Measurements from ENCODE around the gene RNF8.

RNF8 gene

GRCh38 chr6:37362101-37362828 is 8.5 kb downstream of the RNF8 start:
- DNase-seq, result no peak

- DNase-seq, result no peak
These were observed 12.0 kb downstream of the RNF8 start for GRCh38 chr6:37365791-37366190.

- DNase-seq, result no peak
These were observed 13.1 kb downstream of the RNF8 start for GRCh38 chr6:37366910-37367309.

- DNase-seq, result no peak
These were observed 15.2 kb downstream of the RNF8 start for GRCh38 chr6:37368961-37369320.

- no peak for DNase-seq
These were observed 15.8 kb downstream of the RNF8 start for GRCh38 chr6:37369321-37370201.

- DNase-seq, result no peak
These were observed 17.6 kb downstream of the RNF8 start for GRCh38 chr6:37371154-37372083.

GRCh38 chr6:37372116-37372515 is 18.3 kb downstream of the RNF8 start:
- no peak for DNase-seq

- DNase-seq, result no peak
These were observed 20.2 kb downstream of the RNF8 start for GRCh38 chr6:37373822-37374471.

GRCh38 chr6:37375376-37375775 is 21.6 kb downstream of the RNF8 start:
- no peak for DNase-seq

- no peak for DNase-seq
These were observed 22.4 kb downstream of the RNF8 start for GRCh38 chr6:37376078-37376743.

- no peak for DNase-seq
These were observed 27.8 kb downstream of the RNF8 start for GRCh38 chr6:37381579-37381978.

GRCh38 chr6:37382994-37383765 is 29.4 kb downstream of the RNF8 start:
- DNase-seq, result no peak

- no peak for DNase-seq
These were observed 34.8 kb downstream of the RNF8 start for GRCh38 chr6:37388578-37388977.

- no peak for DNase-seq
These were observed 36.1 kb downstream of the RNF8 start for GRCh38 chr6:37389857-37390256.

- no peak for DNase-seq
These were observed 37.3 kb downstream of the RNF8 start for GRCh38 chr6:37391120-37391519.

- no peak for DNase-seq
These were observed 39.0 kb downstream of the RNF8 start for GRCh38 chr6:37392821-37393220.

GRCh38 chr6:37393381-37393929 is 39.7 kb downstream of the RNF8 start:
- no peak for DNase-seq

GRCh38 chr6:37396571-37397180 is 42.9 kb downstream of the RNF8 start:
- DNase-seq, result no peak

GRCh38 chr6:37399131-37399530 is 45.3 kb downstream of the RNF8 start:
- no peak for DNase-seq

GRCh38 chr6:37399795-37400490 is 46.2 kb downstream of the RNF8 start:
- no peak for DNase-seq
